HEK293 (cell line): ENCODE results near the gene TMEM259.

ENCODE experiments used
- ZBTB17 ChIP-seq: fragments of 450-650 bp; formaldehyde crosslinking; IDR thresholded peaks from 2 replicates; pipeline ENCODE4 v1.5.1; 2016; ENCODE audit warnings: missing biosample characterization, missing genetic modification characterization
- ZNF514 ChIP-seq: fragments of 450-650 bp; formaldehyde crosslinking; IDR thresholded peaks from 2 replicates; pipeline ENCODE4 v1.5.1; 2016; ENCODE audit warnings: missing biosample characterization, missing genetic modification characterization
- ZNF571 ChIP-seq: fragments of 450-650 bp; formaldehyde crosslinking; IDR thresholded peaks from 2 replicates; pipeline ENCODE4 v1.5.0; 2017; ENCODE audit warnings: missing biosample characterization, missing genetic modification characterization
- ZNF830 ChIP-seq: fragments of 450-650 bp; IDR thresholded peaks from 2 replicates; pipeline ENCODE4 v1.5.0; 2018; ENCODE audit warnings: missing biosample characterization, missing genetic modification characterization, low read depth, mild to moderate bottlenecking, moderate library complexity
- TF ChIP-seq, protein P1 (sequence below): fragments of 450-650 bp; formaldehyde crosslinking; IDR thresholded peaks from 2 replicates; pipeline ENCODE4 v1.5.1; 2016; ENCODE audit warnings: missing biosample characterization, missing genetic modification characterization
- TF ChIP-seq, protein P2 (sequence below): fragments of 450-650 bp; IDR thresholded peaks from 2 replicates; pipeline ENCODE4 v1.5.1; 2018; ENCODE audit warnings: missing biosample characterization, missing genetic modification characterization

DNA sequence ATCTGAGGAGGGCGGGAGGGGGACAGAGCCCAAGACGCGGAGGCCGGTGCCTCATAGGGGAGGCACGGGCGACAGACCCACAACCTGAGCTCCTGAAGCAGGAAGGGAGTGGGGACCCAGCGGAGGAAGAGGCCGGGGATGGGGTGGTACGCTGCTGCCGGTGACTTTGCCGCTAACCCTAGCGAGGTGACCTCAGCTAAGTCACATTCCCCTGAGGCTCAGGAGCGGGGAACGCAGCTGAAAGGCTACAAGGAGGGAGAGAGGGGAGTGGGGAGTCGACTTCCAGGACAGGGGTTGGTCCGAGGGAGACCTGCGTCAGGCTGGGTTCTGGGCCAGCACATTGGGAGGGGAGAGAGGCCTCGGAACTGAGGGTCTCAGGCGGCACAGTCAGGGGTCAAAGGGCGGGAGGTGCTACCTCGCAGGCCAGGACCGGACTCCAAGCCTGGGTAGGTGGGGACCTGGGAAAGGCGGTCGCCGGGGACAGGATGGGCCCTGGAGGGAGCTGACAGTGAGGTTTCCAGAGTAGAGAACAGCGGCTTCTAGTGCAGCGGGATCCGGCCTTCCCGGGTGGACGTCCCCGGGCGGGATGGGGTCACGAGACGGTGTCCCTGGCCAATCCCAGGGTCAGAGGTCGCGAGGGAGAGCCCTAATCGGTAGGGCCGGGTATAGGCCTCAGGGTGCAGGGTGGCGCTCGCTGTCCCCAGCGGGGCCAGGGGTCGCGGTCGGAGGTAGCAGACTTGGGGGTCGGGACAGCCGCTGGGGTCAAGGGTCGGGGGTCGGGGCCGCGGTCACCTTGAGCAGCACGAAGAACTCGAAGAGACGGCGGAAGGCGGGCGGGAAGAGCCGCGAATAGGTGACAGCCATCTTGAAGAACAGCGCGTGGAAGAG, 699 bp downstream of the TMEM259 start:
- TF ChIP-seq, protein P1, sequence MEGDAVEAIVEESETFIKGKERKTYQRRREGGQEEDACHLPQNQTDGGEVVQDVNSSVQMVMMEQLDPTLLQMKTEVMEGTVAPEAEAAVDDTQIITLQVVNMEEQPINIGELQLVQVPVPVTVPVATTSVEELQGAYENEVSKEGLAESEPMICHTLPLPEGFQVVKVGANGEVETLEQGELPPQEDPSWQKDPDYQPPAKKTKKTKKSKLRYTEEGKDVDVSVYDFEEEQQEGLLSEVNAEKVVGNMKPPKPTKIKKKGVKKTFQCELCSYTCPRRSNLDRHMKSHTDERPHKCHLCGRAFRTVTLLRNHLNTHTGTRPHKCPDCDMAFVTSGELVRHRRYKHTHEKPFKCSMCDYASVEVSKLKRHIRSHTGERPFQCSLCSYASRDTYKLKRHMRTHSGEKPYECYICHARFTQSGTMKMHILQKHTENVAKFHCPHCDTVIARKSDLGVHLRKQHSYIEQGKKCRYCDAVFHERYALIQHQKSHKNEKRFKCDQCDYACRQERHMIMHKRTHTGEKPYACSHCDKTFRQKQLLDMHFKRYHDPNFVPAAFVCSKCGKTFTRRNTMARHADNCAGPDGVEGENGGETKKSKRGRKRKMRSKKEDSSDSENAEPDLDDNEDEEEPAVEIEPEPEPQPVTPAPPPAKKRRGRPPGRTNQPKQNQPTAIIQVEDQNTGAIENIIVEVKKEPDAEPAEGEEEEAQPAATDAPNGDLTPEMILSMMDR (tag by site-specific recombination): no peak
- TF ChIP-seq ZNF830 (tag by site-specific recombination) (no peak), ZNF514 (tag by site-specific recombination) (no peak), ZBTB17 (no peak), ZNF571 (tag by site-specific recombination) (no peak)
- TF ChIP-seq, protein P2, sequence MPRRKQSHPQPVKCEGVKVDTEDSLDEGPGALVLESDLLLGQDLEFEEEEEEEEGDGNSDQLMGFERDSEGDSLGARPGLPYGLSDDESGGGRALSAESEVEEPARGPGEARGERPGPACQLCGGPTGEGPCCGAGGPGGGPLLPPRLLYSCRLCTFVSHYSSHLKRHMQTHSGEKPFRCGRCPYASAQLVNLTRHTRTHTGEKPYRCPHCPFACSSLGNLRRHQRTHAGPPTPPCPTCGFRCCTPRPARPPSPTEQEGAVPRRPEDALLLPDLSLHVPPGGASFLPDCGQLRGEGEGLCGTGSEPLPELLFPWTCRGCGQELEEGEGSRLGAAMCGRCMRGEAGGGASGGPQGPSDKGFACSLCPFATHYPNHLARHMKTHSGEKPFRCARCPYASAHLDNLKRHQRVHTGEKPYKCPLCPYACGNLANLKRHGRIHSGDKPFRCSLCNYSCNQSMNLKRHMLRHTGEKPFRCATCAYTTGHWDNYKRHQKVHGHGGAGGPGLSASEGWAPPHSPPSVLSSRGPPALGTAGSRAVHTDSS: no peak
